Stomach (tissue), 4 donors: ENCODE measurements around the gene RHCG.

Experiments
- CTCF ChIP-seq, 7 experiments: fragments of 450-650 bp in 4 of 7; fragments of 200-600 bp in 3 of 7; sonication (generic) in 3 of 7; IDR thresholded peaks; one replicate each; pipeline ENCODE4 v1.5.1; 2016 to 2019; ENCODE audit warnings: antibody characterized with exemption in 7 of 7, control low read depth in 2 of 7, mild to moderate bottlenecking in 1 of 7
- EP300 ChIP-seq: sonication (generic); formaldehyde crosslinking; IDR thresholded peaks from one replicate; pipeline ENCODE4 v1.6.1; 2017; ENCODE audit warnings: antibody characterized with exemption
- POLR2A ChIP-seq, 4 donors: fragments of 450-650 bp; IDR thresholded peaks; one replicate each; pipeline ENCODE4 v1.6.1; 2016; ENCODE audit warnings: antibody characterized with exemption in 4 of 4, control low read depth in 2 of 4, mild to moderate bottlenecking in 1 of 4, moderate library complexity in 1 of 4
- POLR2AphosphoS5 ChIP-seq, 3 donors: sonication (generic); formaldehyde crosslinking; IDR thresholded peaks; one replicate each; pipeline ENCODE4 v1.6.1; 2016; ENCODE audit warnings: antibody characterized with exemption in 3 of 3

- TF ChIP-seq CTCF (IDR thresholded peaks at IDR 0.05) (no peak), POLR2A (IDR thresholded peaks at IDR 0.05) (no peak), POLR2AphosphoS5 (IDR thresholded peaks at IDR 0.05) (no peak), EP300 (no peak)
These were observed 61.0 kb downstream of the RHCG start for GRCh38 chr15:89435362-89435761.
